Heart right ventricle (tissue), 16 donors: ENCODE results near the gene PAK1IP1. TPM values are rescaled to one million over a fixed set of nuclear protein-coding genes. Genes with fewer than 3 reads are reported as not detected.

ENCODE experiments used
- ATAC-seq, 8 donors: fragments of 200-7000 bp; cut with Tn5 transposase; one replicate each; pipeline ENCODE4 v1.9.1; 2020; ENCODE audit warnings: mild to moderate bottlenecking in 8 of 8, moderate library complexity in 8 of 8, moderate number of reproducible peaks in 1 of 8
- DNase-seq, 2 donors: peaks; one replicate each; pipeline ENCODE4 v3.0.0-alpha.2; 2020
- H3K27ac ChIP-seq, 10 donors: fragments of 200-600 bp; sonication (generic) in 2 of 10; one replicate each; pipeline versions ENCODE4 v1.5.0 to v1.8.0; 2020 to 2022; ENCODE audit warnings: mild to moderate bottlenecking in 3 of 10
- H3K27me3 ChIP-seq, 7 donors: fragments of 200-600 bp; one replicate each; pipeline ENCODE4 v1.8.0; 2021 to 2022; ENCODE audit warnings: mild to moderate bottlenecking in 2 of 7
- H3K36me3 ChIP-seq, 9 donors: fragments of 200-600 bp; sonication (generic) in 1 of 9; one replicate each; pipeline versions ENCODE4 v1.5.0 to v1.8.0; 2020 to 2022; ENCODE audit warnings: mild to moderate bottlenecking in 2 of 9
- H3K4me1 ChIP-seq, 9 donors: fragments of 200-600 bp; sonication (generic) in 1 of 9; one replicate each; pipeline versions ENCODE4 v1.5.0 to v1.8.0; 2020 to 2022; ENCODE audit warnings: mild to moderate bottlenecking in 4 of 9
- H3K4me3 ChIP-seq, 10 donors: fragments of 200-600 bp; sonication (generic) in 2 of 10; one replicate each; pipeline versions ENCODE4 v1.5.0 to v1.8.0; 2020 to 2022; ENCODE audit warnings: mild to moderate bottlenecking in 7 of 10, moderate library complexity in 2 of 10
- H3K9me3 ChIP-seq, 11 donors: fragments of 200-600 bp in 10 of 11; sonication (generic) in 2 of 11; one replicate each; pipeline versions ENCODE4 v1.5.0 to v1.8.0; 2013 to 2022; ENCODE audit warnings: mild to moderate bottlenecking in 2 of 11, control low read depth in 1 of 11, moderate library complexity in 1 of 11
- WGBS, 2 donors: extraction: QIAGEN DNeasy Blood & Tissue Kit; methylation state at CpG; one replicate each; pipeline ENCODE4 v1.1.7; 2013; ENCODE audit warnings: inconsistent platforms in 1 of 2; 5-methylcytosine and 5-hydroxymethylcytosine counted together
- intact Hi-C, 10 donors: fragments of 100-400 bp; cut with DNase I; formaldehyde crosslinking; loops; one replicate each; pipeline versions ENCODE4 v1.11.1 to v1.14.2; 2022
- polyA plus RNA-seq, 2 donors: library from polyadenylated mRNA; stranded (reverse); fragments of 200-250 nt; gene quantifications; one replicate each; pipeline ENCODE4 v1.2.3, GENCODE V29; 2013
- total RNA-seq, 10 donors: library from RNA; stranded (reverse); fragmentation: NEBNext Ultra II Directional in 3 of 10; extraction: Animal tissue kit (Norgen Biotek cat#: 25700) in 3 of 10; gene quantifications; one replicate each; pipeline versions ENCODE4 v1.2.1 to v1.2.4, GENCODE V29; 2021 to 2023
- TF ChIP-seq, protein P1 (sequence below), 9 donors: fragments of 200-600 bp; sonication (generic) in 2 of 9; IDR thresholded peaks; one replicate each; pipeline versions ENCODE4 v1.5.0 to v1.8.0; 2021 to 2022; ENCODE audit warnings: antibody characterized with exemption in 9 of 9, mild to moderate bottlenecking in 5 of 9, moderate library complexity in 1 of 9
- donor health status: Arrhythmogenic right ventricular cardiomyopathy.
- donor health status: ischemic (EF 13 %, LVEDD 7.1; RV severe dilation, severe dysfunction).
- donor health status: healthy with polysubstance abuse.
- donor health status: DM: no; HTN: yes; CAD: no.
- donor health status: DM: no; HTN: no; CAD: no.
- donor health status: ischemic (EF 25% LVEDD 6.9; RV normal size, moderate dysfunction).
- donor health status: ischemic (EF 25% LVEDD 5.7; RV mildly dilated, moderate dysfunction).
- donor health status: healthy.
- donor health status: DM: yes; HTN: yes; CAD: no.
- donor health status: Ischemic cardiomyopathy.
- donor health status: ischemic (EF 35%, LVEDD 5.7; RV mildly dilated, moderate dysfunction).
- donor health status: nonischemic (EF 11% LVEDD 7.7; RV severe dilation, severe dysfunction).
- donor health status: DM: yes; HTN: yes; CAD: no.
- donor health status: PGD.
- donor health status: ischemic (EF 29% LVEDD 5.4; RV normal size, mild dysfunction).
- donor health status: nonischemic (EF 23%, LVEDD 6.1; RV moderate dilation, normal function).

The PAK1IP1 gene
- total and polyA plus RNA-seq, 12 donors: 5.8 to 15.7 (median 8.4) TPM

- Histone ChIP-seq H3K4me1 (peaks cover 0 to 6% (median 0%) of the 10 kb centered on the region in 9 donors), H3K27me3 (no peaks in the 10 kb centered on the region), H3K36me3 (no peaks in the 10 kb centered on the region), H3K4me3 (no peak overlapping the region), H3K9me3 (peaks cover 0 to 13% (median 0%) of the 10 kb centered on the region in 11 donors), H3K27ac (no peak overlapping the region)
- WGBS, 2 donors: 90 to 93% methylated on average over 6 of the region's 6 CpGs
- TF ChIP-seq, protein P1, sequence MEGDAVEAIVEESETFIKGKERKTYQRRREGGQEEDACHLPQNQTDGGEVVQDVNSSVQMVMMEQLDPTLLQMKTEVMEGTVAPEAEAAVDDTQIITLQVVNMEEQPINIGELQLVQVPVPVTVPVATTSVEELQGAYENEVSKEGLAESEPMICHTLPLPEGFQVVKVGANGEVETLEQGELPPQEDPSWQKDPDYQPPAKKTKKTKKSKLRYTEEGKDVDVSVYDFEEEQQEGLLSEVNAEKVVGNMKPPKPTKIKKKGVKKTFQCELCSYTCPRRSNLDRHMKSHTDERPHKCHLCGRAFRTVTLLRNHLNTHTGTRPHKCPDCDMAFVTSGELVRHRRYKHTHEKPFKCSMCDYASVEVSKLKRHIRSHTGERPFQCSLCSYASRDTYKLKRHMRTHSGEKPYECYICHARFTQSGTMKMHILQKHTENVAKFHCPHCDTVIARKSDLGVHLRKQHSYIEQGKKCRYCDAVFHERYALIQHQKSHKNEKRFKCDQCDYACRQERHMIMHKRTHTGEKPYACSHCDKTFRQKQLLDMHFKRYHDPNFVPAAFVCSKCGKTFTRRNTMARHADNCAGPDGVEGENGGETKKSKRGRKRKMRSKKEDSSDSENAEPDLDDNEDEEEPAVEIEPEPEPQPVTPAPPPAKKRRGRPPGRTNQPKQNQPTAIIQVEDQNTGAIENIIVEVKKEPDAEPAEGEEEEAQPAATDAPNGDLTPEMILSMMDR (IDR thresholded peaks at IDR 0.05): no peak
- no peak for DNase-seq
- no peak for ATAC-seq
- intact Hi-C loops: no loop called here
Observed at GRCh38 chr6:10668126-10668917, 26.4 kb upstream of the PAK1IP1 start.

GRCh38 chr6:10676403-10676802 lies 18.4 kb upstream of the PAK1IP1 start:
- Histone ChIP-seq H3K4me3 (no peak overlapping the region), H3K27ac (no peak overlapping the region), H3K27me3 (no peaks in the 10 kb centered on the region), H3K4me1 (peaks cover 0 to 6% (median 0%) of the 10 kb centered on the region in 9 donors), H3K9me3 (no peaks in the 10 kb centered on the region), H3K36me3 (no peaks in the 10 kb centered on the region)
- ATAC-seq (no peak), DNase-seq (no peak)
- intact Hi-C loops: no loop called here
- TF ChIP-seq, protein P1 (IDR thresholded peaks at IDR 0.05): no peak
- WGBS, 2 donors: 94% methylated on average over 7 of the region's 7 CpGs

- H3K36me3 ChIP-seq: no peaks in the 10 kb centered on the region
- intact Hi-C loops: no loop called here
- WGBS, 2 donors: 87 to 91% methylated on average over 4 of the region's 4 CpGs
- H3K4me3 ChIP-seq: no peak overlapping the region
- H3K27me3 ChIP-seq: no peaks in the 10 kb centered on the region
- DNase-seq (no peak), ATAC-seq (no peak)
- H3K4me1 ChIP-seq: no peaks in the 10 kb centered on the region
- TF ChIP-seq, protein P1 (IDR thresholded peaks at IDR 0.05): no peak
- H3K9me3 ChIP-seq: no peaks in the 10 kb centered on the region
- no peak overlapping the region for H3K27ac ChIP-seq
Observed at GRCh38 chr6:10678456-10678855, 16.3 kb upstream of the PAK1IP1 start.

DNA sequence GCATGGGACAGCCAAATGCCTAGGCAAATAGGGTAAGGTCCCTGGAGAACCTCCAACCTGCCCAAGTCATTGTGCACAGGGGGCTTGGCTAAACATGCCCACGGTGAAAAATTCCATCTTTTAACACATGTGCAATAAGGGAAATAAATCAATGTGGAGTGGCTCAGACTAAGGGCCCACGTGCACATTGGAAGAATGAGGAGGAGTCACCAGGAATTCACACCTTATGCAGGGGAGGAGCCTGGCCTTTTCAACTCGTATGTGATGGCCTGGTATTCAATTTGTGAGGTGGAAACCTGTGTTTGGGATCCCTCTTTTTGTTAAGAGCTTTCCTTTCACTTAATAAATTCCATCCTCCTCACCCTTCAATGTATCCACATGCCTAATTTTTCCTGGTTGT lies 13.0 kb upstream of the PAK1IP1 start:
- 52 to 64% methylated on average over 3 of the region's 3 CpGs for WGBS, 2 donors
- intact Hi-C loops: no loop called here
- Histone ChIP-seq H3K36me3 (no peaks in the 10 kb centered on the region), H3K4me3 (no peak overlapping the region), H3K4me1 (no peaks in the 10 kb centered on the region), H3K9me3 (no peaks in the 10 kb centered on the region), H3K27ac (no peak overlapping the region), H3K27me3 (no peaks in the 10 kb centered on the region)
- ATAC-seq: no peak
- DNase-seq: no peak
- TF ChIP-seq, protein P1 (IDR thresholded peaks at IDR 0.05): no peak
